Activated CD8-positive, alpha-beta memory T cell treated with anti-CD3 and anti-CD28 coated beads, Interleukin-2, amount 50 U/mL, for 24 hours (primary cell): ENCODE results near the gene EIF4G1.
"Not testable (repeated sequence)": the region's sequence is repeated elsewhere in the genome, so short reads cannot be mapped to it uniquely, and the experiment has no call there.

Experiments
- DNase-seq: peaks from one replicate; pipeline ENCODE4 v3.0.0-alpha.2; 2020; ENCODE audit errors: extremely low read depth

Gene EIF4G1

GRCh38 chr3:184314363-184314699, at the start of gene EIF4G1:
EIF4G1 (plus strand) TSS chr3:184314606; CDS start chr3:184315797, 1,191 bp downstream.
- DNase-seq = peak; percentile 73

- not testable (repeated sequence) for DNase-seq
Observed at GRCh38 chr3:184267249-184267648, 47.2 kb upstream of the EIF4G1 start.

GRCh38 chr3:184272269-184272668, 42.1 kb upstream of the EIF4G1 start:
- no peak for DNase-seq

GRCh38 chr3:184275381-184275701, 39.1 kb upstream of the EIF4G1 start:
- DNase-seq = no peak

GRCh38 chr3:184275961-184276910, 38.2 kb upstream of the EIF4G1 start, which contains the start of gene ECE2:
ECE2 (plus strand) TSS chr3:184276022; CDS start chr3:184276154, 132 bp downstream.
- DNase-seq = no peak

- DNase-seq = no peak
Observed at GRCh38 chr3:184277366-184277765, 37.0 kb upstream of the EIF4G1 start.

- DNase-seq = no peak
Observed at GRCh38 chr3:184282941-184283340, 31.5 kb upstream of the EIF4G1 start.

GRCh38 chr3:184283681-184284080, 30.7 kb upstream of the EIF4G1 start:
- no peak for DNase-seq

- no peak for DNase-seq
Observed at GRCh38 chr3:184284696-184285095, 29.7 kb upstream of the EIF4G1 start.

GRCh38 chr3:184289426-184289938, 24.9 kb upstream of the EIF4G1 start:
- DNase-seq = no peak

GRCh38 chr3:184290331-184290730, 24.1 kb upstream of the EIF4G1 start:
- DNase-seq = no peak

- DNase-seq = no peak
Observed at GRCh38 chr3:184291044-184291737, 23.2 kb upstream of the EIF4G1 start.

GRCh38 chr3:184291738-184292445, 22.5 kb upstream of the EIF4G1 start:
- DNase-seq = no peak

GRCh38 chr3:184295771-184296170, 18.6 kb upstream of the EIF4G1 start:
- DNase-seq = no peak

GRCh38 chr3:184296616-184297015, 17.8 kb upstream of the EIF4G1 start:
- no peak for DNase-seq

GRCh38 chr3:184298759-184299487, 15.5 kb upstream of the EIF4G1 start, which contains the start of gene PSMD2:
PSMD2 (plus strand) TSS chr3:184299241; CDS start chr3:184299267, 26 bp downstream.
- peak; percentile 95 for DNase-seq

GRCh38 chr3:184299488-184300377, 14.7 kb upstream of the EIF4G1 start:
- no peak for DNase-seq

GRCh38 chr3:184300378-184300720, 14.1 kb upstream of the EIF4G1 start:
- DNase-seq = no peak

GRCh38 chr3:184305577-184305976, 8.8 kb upstream of the EIF4G1 start:
- no peak for DNase-seq

- DNase-seq = no peak
Observed at GRCh38 chr3:184306341-184306972, 7.9 kb upstream of the EIF4G1 start.
